Stimulated activated CD4-positive, alpha-beta T cell treated with anti-CD3 and anti-CD28 coated beads, Interleukin-4, amount 100 ng/mL, for 1 hour (primary cell): ENCODE results near the gene YPEL1.

Source experiments
- DNase-seq: peaks from one replicate; pipeline ENCODE4 v3.0.0-alpha.2; 2020

Gene YPEL1

DNA sequence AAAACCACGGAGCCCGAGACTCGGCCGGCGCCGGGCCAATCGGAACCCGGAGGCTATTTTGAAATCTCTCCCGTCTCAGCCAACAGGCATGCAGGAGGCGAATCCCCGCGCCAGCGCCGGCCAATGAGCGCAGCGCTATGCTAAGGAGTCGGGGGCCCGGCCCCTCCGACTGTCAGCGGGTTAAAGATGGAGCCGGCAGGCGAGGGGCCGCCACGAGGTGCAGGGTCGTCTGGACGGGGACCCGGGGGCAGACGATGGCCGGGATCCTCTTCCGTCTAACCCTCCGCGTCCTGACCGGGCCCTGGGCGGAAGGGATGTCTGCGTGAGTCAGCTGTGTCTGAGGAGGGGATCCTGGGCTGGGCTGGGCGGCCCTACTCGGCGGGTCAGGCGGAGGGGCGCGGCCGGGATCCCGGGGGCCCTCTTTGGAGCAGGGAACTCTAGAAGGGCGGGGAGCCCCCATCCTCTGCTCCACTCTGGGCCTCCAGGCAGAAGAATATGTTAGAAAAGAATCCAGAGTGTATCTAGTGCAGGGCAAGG, 83.5 kb downstream of the YPEL1 start:
- peak; percentile 85 for DNase-seq

DNA sequence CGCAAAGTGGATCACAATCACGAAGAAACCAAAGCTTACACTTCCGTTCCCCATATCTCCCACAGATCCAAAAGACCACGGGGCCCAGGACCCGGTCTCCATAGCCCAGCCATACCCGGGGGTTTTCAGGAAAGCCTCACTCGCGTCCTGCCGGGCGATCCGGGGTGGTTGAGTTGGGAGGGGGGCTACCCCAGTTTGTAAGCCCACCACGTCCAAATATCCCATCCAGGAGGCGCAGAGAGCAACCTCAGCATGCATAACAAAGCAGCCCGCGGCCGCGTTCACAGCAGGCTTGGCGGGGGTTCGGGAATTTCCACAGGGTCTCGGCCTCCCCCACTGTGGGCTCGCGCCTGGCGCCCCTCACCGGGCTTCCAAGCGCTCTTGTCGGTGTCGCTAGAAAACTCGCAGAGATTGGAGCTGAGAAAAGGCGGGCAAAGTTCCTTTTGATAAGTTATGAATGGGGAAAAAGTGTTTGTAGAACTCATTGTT, 84.0 kb downstream of the YPEL1 start:
- no peak for DNase-seq

DNA sequence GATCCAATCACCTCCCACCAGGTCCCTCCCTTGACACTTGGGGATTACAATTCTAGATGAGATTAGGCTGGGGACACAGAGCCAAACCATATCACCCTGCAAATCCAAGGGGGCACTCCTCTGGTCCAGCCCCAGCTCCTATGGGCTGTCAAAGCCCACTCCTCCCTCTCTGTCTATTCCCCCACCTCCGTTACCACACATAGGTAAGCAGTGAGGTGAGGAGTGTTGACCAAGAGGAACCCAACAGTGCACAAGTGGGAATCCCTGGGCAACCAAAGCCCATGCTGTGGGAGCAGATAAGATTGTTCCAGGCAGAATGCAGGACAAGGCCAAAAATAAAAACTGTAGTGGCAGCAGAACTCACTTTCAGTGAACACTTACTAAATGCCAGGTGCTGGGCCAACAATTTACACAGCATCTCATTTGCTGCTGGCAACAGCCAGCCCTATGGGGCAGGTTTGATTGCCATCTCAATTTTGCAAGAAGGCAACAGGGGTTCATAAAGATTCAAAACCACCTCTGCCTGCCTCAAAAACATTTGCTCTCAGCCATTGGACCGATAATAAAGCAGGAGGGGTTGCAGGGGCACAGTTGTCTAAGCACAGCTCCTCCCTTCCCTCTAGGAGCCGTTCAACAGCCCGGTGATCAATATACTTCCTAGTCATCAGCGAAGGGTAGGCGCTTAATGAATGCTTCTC, 84.6 kb downstream of the YPEL1 start:
- no peak for DNase-seq

DNA sequence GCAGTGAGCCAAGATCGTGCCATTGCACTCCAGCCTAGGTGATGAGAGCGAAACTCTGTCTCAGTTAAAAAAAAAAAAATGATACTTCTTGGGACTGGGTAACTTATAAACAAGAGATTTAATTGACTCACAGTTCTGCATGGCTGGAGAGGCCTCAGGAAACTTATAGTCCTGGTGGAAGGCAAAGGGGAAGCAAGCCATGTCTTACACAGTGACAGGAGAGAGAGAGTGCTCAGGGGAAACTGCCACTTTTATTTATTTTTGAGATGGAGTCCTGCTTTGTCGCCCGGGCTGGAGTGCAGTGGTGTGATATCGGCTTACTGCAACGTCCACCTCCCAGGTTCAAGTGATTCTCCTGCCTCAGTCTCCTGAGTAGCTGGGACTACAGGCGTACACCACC, 85.3 kb downstream of the YPEL1 start:
- no peak for DNase-seq
